HL-60 (cell line): Measurements from ENCODE around the gene ANKRD40CL.

ENCODE experiments used
- DNase-seq, 2 experiments: peaks; one replicate each; pipeline ENCODE4 v3.0.0-alpha.2; 2010 to 2020; ENCODE audit warnings: low read depth in 1 of 2, low spot score in 1 of 2
- H3K27ac ChIP-seq: fragments of 250-450 bp; sonication (Bioruptor Pico); replicated peaks from 2 replicates; pipeline ENCODE4 v1.5.1; 2020; ENCODE audit warnings: mild to moderate bottlenecking, moderate library complexity
- H3K27me3 ChIP-seq: fragments of 250-450 bp; sonication (Bioruptor Pico); 2 replicates; pipeline ENCODE4 v1.5.1; 2021; ENCODE audit warnings: mild to moderate bottlenecking, moderate library complexity; ENCODE audit not compliant: insufficient read depth, poor library complexity, severe bottlenecking
- H3K4me3 ChIP-seq: replicated peaks from 2 replicates; pipeline ENCODE4 v1.5.1; 2011; ENCODE audit warnings: mild to moderate bottlenecking, control low read depth, low read length; ENCODE audit not compliant: insufficient read depth
- CTCF ChIP-seq: IDR thresholded peaks from one replicate; pipeline ENCODE4 v1.5.1; 2011; ENCODE audit warnings: low read length, control low read depth, inconsistent platforms; ENCODE audit not compliant: insufficient read depth
- GABPA ChIP-seq: IDR thresholded peaks from 2 replicates; pipeline ENCODE4 v1.6.1; 2012; ENCODE audit warnings: low read depth
- POLR2AphosphoS5 ChIP-seq: IDR thresholded peaks from 2 replicates; pipeline ENCODE4 v1.6.1; 2012; ENCODE audit warnings: low read depth
- REST ChIP-seq: IDR thresholded peaks from 2 replicates; pipeline ENCODE4 v1.6.1; 2012; ENCODE audit warnings: low read depth; ENCODE audit not compliant: insufficient replicate concordance
- SPI1 ChIP-seq: IDR thresholded peaks from 2 replicates; pipeline ENCODE4 v1.6.1; 2012; ENCODE audit warnings: low read depth, mild to moderate bottlenecking, borderline replicate concordance

The ANKRD40CL gene

GRCh38 chr17:50754521-50754920 lies 12.8 kb downstream of the ANKRD40CL start:
- H3K4me3 ChIP-seq = no peak overlapping the region
- TF ChIP-seq SPI1 (no peak), POLR2AphosphoS5 (no peak), GABPA (no peak), CTCF (no peak), REST (no peak)
- no peaks in the 10 kb centered on the region for H3K27me3 ChIP-seq
- H3K27ac ChIP-seq = no peak overlapping the region
- DNase-seq = no peak

- DNase-seq = no peak
- no peak overlapping the region for H3K27ac ChIP-seq
- TF ChIP-seq CTCF = no peak
- TF ChIP-seq REST = no peak
- TF ChIP-seq SPI1 = no peak
- no peak for TF ChIP-seq GABPA
- TF ChIP-seq POLR2AphosphoS5 = no peak
- no peaks in the 10 kb centered on the region for H3K27me3 ChIP-seq
- H3K4me3 ChIP-seq = no peak overlapping the region
Observed at GRCh38 chr17:50749245-50749644, 18.1 kb downstream of the ANKRD40CL start.

- no peak for DNase-seq
- no peak overlapping the region for H3K4me3 ChIP-seq
- TF ChIP-seq POLR2AphosphoS5 (no peak), REST (no peak), CTCF (no peak), GABPA (no peak), SPI1 (no peak)
- no peak overlapping the region for H3K27ac ChIP-seq
- H3K27me3 ChIP-seq = no peaks in the 10 kb centered on the region
Observed at GRCh38 chr17:50745631-50746030, 21.7 kb downstream of the ANKRD40CL start.
